Stimulated activated memory B cell treated with anti-CD40 and anti-IgM and Interleukin-4, amounts not matched to agents 10 μg/mL and 1 μg/mL and 100 μg/mL, for 72 hours (primary cell): ENCODE results near the gene WNT7B.

ENCODE experiments used
- ATAC-seq: fragments of 150-1000 bp; cut with Tn5 transposase; 2 replicates; pipeline ENCODE4 v1.10.0; 2021
- H3K27ac Mint-ChIP-seq: one replicate; pipeline ENCODE4 v1.8.0; 2022; ENCODE audit warnings: mild to moderate bottlenecking, mixed read lengths
- H3K27me3 Mint-ChIP-seq: one replicate; pipeline ENCODE4 v1.8.0; 2022; ENCODE audit warnings: mixed read lengths
- H3K36me3 Mint-ChIP-seq: one replicate; pipeline ENCODE4 v1.8.0; 2022; ENCODE audit warnings: mixed read lengths
- H3K4me1 Mint-ChIP-seq: one replicate; pipeline ENCODE4 v1.8.0; 2022; ENCODE audit warnings: mixed read lengths
- H3K4me3 Mint-ChIP-seq: one replicate; pipeline ENCODE4 v1.8.0; 2022; ENCODE audit warnings: mild to moderate bottlenecking, moderate library complexity, mixed read lengths
- H3K9me3 Mint-ChIP-seq: one replicate; pipeline ENCODE4 v1.8.0; 2022; ENCODE audit warnings: mixed read lengths

WNT7B gene

DNA sequence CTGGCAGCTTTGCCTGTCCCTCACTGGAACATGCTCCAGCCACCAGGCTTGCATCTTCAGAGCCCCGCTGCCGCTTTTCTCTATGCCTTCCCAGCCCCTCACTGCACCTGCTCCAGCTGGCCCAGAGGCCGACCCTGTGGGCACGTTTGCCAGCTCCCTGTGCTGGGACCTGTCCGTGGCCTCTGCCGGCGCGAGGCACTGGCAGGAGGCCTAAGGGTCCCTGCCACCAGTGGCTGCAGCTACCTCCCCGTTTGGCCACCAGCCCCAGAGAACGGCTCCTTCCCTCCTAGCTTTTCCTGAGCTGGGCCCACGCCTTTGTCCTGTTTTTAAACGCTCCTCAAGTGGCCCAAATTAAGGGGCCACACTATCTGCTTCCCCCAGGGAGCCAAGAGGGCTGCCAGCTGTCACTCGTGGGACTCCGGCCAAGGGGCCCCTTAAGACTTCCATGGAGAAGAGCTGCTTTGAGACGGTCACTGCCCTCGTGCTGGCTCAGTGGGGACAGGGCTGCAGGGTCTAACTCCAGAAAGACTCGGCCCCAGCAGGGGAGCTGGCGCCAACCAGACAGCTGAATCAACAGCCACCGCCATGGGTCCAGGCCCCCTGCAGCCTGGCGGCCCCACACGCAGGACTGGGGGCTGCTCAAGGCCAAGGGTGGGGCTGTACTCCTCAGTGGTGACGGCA is 24.6 kb upstream of the WNT7B start:
- Mint-ChIP-seq H3K4me3 (no peak overlapping the region), H3K27ac (peak overlapping the region; percentile 26), H3K27me3 (peaks cover 33% of the 10 kb centered on the region), H3K4me1 (peaks cover 43% of the 10 kb centered on the region), H3K36me3 (no peaks in the 10 kb centered on the region), H3K9me3 (no peaks in the 10 kb centered on the region)
- no peak for ATAC-seq

GRCh38 chr22:46001046-46001425 is 24.1 kb upstream of the WNT7B start:
- Mint-ChIP-seq H3K36me3 (no peaks in the 10 kb centered on the region), H3K9me3 (no peaks in the 10 kb centered on the region), H3K27me3 (peaks cover 36% of the 10 kb centered on the region), H3K27ac (peak overlapping the region; percentile 26), H3K4me3 (no peak overlapping the region), H3K4me1 (peaks cover 43% of the 10 kb centered on the region)
- no peak for ATAC-seq

DNA sequence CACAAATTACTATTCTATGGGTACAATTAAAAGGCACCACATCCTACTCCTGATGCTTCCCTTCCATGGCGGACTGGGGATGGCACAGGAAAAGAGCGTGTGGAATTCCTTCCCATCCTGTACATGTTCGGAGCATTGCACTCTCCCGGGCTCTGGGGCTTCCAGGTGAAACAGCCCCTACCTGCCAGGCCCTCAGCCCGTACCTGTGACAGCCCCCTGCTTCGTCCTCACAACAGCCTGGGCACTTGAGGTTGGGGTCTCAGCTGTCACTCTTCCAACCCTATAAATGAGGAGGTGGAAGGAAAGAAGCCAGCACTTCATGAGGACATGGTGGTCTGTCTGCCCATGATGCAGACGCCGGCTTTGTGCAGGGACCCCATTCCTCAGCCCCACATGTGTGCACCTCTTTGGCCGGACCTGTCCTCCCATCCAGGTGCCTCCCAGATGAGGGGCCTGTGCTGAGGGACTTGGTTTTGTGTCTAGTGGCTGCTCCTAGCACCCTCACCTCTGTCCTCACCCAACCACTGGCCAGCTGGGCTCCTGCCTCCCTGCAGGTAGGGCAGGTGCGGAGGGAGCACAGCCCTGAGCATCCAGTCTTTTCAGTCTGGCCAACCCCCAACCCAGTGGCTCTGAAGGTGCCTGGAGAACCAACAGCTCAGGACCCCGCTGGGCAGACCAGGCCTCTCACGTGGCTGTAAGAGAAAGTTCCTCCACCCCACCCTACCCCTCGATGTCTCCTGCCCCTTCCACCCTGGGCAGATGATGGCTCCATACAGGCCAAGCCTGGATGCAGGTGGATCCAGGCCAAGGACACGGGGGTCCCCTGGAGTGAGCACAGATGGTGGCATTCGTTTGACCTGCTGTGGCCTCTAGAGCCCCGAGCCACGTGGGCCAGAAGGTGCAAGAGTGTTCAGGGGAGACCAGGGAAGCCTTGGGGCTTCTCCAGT is 23.4 kb upstream of the WNT7B start:
- Mint-ChIP-seq H3K4me3 (no peak overlapping the region), H3K9me3 (no peaks in the 10 kb centered on the region), H3K27ac (no peak overlapping the region), H3K36me3 (no peaks in the 10 kb centered on the region), H3K4me1 (peaks cover 46% of the 10 kb centered on the region), H3K27me3 (peaks cover 36% of the 10 kb centered on the region)
- ATAC-seq = no peak

DNA sequence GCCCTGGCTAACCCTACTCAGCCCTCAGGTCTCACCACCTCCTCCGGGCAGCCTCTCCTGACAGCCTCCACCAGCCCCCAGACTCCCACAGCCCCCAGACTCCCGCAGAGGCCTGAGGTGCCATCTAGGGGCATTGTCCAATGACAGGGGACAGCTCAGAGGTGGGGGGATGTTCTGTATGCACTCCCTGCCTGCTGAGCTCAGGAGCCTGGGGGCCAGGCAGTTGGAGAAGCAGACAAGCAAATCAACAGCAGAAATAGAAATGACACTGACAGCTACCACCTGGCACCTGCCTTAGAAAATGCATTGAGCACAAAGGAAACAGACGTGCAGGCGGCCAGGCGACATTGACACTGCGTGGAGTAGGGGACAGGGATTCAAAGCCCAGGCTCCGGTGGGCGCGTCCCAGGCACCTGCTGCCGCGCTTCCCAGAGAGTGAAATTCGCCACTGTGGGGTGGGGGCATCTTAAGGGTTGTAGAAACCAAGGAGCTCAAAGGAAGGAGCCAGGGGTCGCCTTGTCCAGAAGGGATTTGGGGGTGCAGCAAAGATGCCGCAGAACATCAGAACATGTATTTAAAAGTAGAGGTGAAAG is 22.5 kb upstream of the WNT7B start:
- Mint-ChIP-seq H3K4me1 (peaks cover 49% of the 10 kb centered on the region), H3K27me3 (peaks cover 35% of the 10 kb centered on the region), H3K27ac (no peak overlapping the region), H3K9me3 (no peaks in the 10 kb centered on the region), H3K36me3 (no peaks in the 10 kb centered on the region), H3K4me3 (no peak overlapping the region)
- no peak for ATAC-seq

GRCh38 chr22:45998638-45999378 is 21.8 kb upstream of the WNT7B start:
- Mint-ChIP-seq H3K27me3 (peaks cover 29% of the 10 kb centered on the region), H3K4me3 (no peak overlapping the region), H3K27ac (no peak overlapping the region), H3K4me1 (peaks cover 48% of the 10 kb centered on the region), H3K36me3 (no peaks in the 10 kb centered on the region), H3K9me3 (peaks cover 3% of the 10 kb centered on the region)
- no peak for ATAC-seq

DNA sequence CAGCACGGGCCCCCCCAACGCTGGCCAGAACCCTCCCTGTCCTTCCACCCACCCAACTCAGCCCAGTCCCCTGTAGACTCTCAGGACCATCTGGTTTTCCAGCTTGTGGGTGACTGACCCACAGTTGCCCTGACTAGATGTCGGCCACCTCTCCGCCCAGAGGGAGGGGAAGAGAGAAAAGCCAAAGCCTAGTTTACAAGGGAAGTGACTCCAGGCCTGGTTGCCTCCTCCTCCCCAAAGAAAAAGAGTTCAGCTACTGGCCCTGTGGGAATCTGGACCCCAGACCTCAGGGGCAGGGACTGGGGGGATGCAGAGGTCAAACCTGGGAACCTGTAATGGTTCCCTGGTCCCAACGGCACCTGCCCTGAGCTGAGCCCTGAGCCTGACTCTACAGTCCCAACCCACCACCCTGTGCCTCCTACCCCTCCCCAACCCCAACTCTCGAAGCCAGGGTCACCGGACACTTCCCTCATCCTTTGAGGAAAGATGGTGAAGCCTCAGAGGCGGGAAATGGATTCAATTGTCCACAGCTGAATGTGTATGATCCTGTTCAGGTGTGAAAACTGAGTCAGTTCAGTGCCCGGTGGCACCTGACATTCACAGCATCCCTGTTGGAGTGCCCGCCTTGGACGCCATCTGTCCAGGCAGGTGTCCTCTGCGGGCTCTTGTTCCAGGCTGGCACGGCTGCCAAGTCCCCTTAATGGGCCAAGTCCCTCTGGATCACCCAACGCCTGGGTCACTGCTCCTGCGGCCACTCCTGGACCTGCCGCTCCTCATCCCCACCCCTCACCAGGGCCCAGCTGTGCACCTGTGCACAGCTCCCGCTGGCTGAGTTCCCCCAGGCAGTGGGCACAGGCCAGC is 21.0 kb upstream of the WNT7B start:
- no peak for ATAC-seq
- H3K36me3 Mint-ChIP-seq = no peaks in the 10 kb centered on the region
- peaks cover 11% of the 10 kb centered on the region for H3K9me3 Mint-ChIP-seq
- H3K4me3 Mint-ChIP-seq = no peak overlapping the region
- H3K27me3 Mint-ChIP-seq = peaks cover 27% of the 10 kb centered on the region
- peaks cover 46% of the 10 kb centered on the region for H3K4me1 Mint-ChIP-seq
- H3K27ac Mint-ChIP-seq = no peak overlapping the region

GRCh38 chr22:45997077-45997776 is 20.3 kb upstream of the WNT7B start:
- peaks cover 12% of the 10 kb centered on the region for H3K9me3 Mint-ChIP-seq
- H3K4me1 Mint-ChIP-seq = peaks cover 46% of the 10 kb centered on the region
- no peaks in the 10 kb centered on the region for H3K36me3 Mint-ChIP-seq
- H3K27ac Mint-ChIP-seq = peak overlapping the region; percentile 86
- H3K4me3 Mint-ChIP-seq = peak overlapping the region; percentile 4
- H3K27me3 Mint-ChIP-seq = peaks cover 27% of the 10 kb centered on the region
- ATAC-seq = peak; percentile 1

- Mint-ChIP-seq H3K27ac (peak overlapping the region; percentile 86), H3K36me3 (no peaks in the 10 kb centered on the region), H3K4me3 (peak overlapping the region; percentile 53), H3K27me3 (peaks cover 27% of the 10 kb centered on the region), H3K4me1 (peaks cover 42% of the 10 kb centered on the region), H3K9me3 (peaks cover 12% of the 10 kb centered on the region)
- peak; percentile 86 for ATAC-seq
These were observed 19.5 kb upstream of the WNT7B start for GRCh38 chr22:45996241-45997076.

DNA sequence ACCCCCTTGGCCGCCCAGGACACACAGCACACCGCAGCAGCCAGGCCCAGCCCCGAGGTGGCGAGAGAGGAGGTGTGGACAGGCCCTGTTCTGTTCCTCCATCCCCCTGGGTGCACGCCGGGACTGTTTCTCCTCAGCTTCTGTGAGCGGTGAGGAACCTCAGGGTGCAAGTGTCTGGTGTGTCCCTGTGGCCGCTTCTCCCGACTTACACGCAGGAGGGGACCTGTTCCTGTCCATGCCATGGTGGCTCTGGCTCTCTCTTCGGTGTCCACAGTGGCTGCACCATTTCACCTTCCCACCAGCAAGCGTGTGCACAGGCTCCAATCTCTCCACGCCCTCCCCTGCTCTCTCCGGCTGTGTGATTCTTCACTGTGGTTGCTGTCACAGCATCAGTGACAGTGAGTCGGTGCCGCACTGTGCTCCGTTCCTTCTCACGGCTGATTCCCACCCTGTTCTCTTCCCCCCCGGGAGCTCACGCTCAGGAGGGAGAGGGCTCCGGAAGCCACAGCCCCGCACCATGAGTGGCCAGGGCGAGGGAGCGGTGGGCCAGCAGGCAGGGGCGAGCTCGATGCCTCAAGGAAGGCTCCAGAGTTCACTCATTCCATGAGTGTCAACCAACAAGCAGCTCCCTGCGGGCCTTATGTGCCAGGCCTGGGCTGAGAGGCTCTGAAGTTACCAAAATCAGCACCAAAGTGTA is 18.6 kb upstream of the WNT7B start:
- ATAC-seq = no peak
- Mint-ChIP-seq H3K4me1 (peaks cover 33% of the 10 kb centered on the region), H3K4me3 (no peak overlapping the region), H3K27me3 (peaks cover 27% of the 10 kb centered on the region), H3K9me3 (peaks cover 12% of the 10 kb centered on the region), H3K36me3 (no peaks in the 10 kb centered on the region), H3K27ac (peak overlapping the region; percentile 86)

DNA sequence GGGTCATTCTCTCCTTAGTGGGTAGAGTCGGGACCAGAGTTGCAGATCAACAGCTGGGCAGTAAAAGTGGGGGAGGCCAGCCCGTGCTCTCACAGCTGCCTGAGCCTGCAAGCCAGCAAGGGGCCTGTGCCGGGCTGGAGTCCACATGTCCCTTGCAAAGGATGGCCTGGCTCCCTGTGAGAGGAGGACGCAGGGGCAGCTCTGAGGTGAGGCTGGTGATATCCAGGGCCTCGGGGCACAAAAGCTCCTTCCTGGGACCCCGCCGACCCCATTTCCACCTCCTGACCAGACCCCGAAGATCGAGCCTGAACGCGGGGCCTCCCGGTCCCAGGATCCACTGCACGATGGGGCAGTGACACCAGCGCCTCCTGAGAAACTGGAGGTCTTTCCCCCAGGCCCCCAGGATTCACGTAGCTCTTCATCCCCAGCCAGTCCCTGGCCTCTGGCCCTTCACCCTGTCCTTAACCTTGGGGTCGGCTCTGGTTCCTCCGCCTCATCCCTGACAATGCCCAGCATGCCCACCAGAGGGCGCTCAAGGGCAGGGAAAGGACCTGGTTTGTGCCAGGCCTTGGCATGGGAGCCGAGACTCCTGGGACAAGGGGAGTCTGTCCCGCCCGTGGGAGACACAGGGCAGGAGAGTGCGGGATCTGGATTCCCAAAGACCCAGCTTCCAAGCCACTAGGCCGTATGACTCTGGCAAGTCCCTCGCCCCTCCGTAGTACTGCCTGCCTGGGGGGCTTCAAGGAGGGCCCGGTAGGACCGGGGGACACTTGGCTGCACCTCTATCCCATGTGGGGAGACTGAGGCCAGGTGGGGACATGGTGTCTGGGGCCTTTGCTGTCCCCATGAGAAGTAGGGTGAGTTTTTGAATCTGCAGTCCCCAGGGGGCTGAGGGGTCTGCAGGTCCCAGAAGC is 17.8 kb upstream of the WNT7B start:
- Mint-ChIP-seq H3K27ac (peak overlapping the region; percentile 30), H3K9me3 (peaks cover 12% of the 10 kb centered on the region), H3K4me3 (peak overlapping the region; percentile 12), H3K4me1 (peaks cover 32% of the 10 kb centered on the region), H3K36me3 (no peaks in the 10 kb centered on the region), H3K27me3 (peaks cover 23% of the 10 kb centered on the region)
- no peak for ATAC-seq

DNA sequence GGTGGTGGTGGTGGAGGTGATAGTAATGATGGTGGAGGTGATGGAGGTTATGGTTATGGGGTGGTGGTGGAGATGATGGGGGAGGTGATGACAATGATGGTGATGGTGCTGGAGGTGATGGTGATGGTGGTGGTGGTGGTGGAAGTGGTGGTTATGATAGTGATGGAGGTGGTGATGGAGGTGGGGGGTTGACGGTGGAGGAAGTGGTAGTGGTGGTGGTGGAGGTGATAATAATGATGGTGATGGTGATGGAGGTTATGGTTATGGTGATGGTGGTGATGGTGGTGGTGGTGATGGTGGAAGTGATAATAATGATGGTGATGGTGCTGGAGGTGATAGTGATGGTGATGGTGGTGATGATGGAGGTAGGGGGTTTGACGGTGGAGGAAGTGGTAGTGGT is 16.9 kb upstream of the WNT7B start:
- Mint-ChIP-seq H3K36me3 (no peaks in the 10 kb centered on the region), H3K27ac (no peak overlapping the region), H3K9me3 (peaks cover 12% of the 10 kb centered on the region), H3K4me1 (peaks cover 32% of the 10 kb centered on the region), H3K4me3 (no peak overlapping the region), H3K27me3 (peaks cover 14% of the 10 kb centered on the region)
- ATAC-seq = no peak

DNA sequence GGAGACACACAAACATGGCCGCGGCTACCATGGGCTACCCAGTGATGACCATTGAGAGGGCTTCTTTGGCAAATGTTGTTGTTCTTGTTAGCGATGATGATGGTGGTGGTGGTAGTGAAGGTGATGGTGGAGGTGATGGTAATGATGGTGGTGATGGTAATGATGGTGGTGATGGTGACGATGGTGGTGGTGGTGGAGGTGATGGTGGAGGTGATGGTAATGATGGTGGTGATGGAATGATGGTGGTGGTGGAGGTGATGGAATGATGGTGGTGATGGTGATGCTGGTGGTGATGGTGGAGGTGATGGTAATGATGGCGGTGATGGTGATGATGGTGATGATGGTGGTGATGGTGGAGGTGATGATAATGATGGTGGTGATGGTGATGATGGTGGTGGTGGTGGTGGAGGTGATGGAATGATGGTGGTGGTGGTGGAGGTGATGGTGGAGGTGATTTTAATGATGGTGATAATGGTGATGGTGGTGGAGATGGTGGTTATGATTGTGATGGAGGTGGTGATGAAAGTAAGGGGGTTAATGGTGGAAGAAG is 16.3 kb upstream of the WNT7B start:
- ATAC-seq = no peak
- Mint-ChIP-seq H3K4me3 (no peak overlapping the region), H3K4me1 (peaks cover 32% of the 10 kb centered on the region), H3K9me3 (peaks cover 12% of the 10 kb centered on the region), H3K36me3 (no peaks in the 10 kb centered on the region), H3K27me3 (peaks cover 9% of the 10 kb centered on the region), H3K27ac (no peak overlapping the region)
